Hepatocyte (in vitro differentiated cells): ENCODE results near the gene RARA.

Experiments
- EZH2 ChIP-seq: fragments of 200-600 bp; sonication (generic); IDR thresholded peaks from 2 replicates; pipeline ENCODE4 v1.6.1; 2016; ENCODE audit warnings: antibody characterized with exemption, mild to moderate bottlenecking, borderline replicate concordance
- EZH2phosphoT487 ChIP-seq: fragments of 200-600 bp; sonication (generic); IDR thresholded peaks from one replicate; pipeline ENCODE4 v1.6.1; 2018; ENCODE audit warnings: antibody characterized with exemption, mild to moderate bottlenecking, low read depth, moderate library complexity; ENCODE audit not compliant: unreplicated experiment, severe bottlenecking
- TF ChIP-seq, protein P1 (sequence below): fragments of 200-600 bp; sonication (generic); IDR thresholded peaks from 2 replicates; pipeline ENCODE4 v1.5.1; 2016; ENCODE audit warnings: antibody characterized with exemption, mild to moderate bottlenecking; ENCODE audit not compliant: poor library complexity

DNA sequence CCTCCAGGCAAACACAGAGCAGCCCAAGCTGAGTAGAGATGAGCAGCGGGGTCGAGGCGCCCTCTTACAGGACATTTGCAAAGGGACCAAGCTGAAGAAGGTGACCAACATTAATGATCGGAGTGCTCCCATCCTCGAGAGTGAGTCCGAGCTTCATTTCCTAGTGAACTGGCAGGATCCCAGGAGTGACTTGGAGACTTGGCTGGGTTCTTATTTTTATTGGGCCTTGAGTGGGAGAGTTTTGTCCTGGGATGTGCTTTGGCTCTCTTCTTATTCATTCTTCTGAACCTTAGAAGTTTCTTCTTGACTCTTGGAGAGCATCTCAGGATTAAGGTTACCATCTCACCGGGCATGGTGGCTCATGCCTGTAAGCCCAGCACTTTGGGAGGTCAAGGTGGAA lies 48.5 kb upstream of the RARA start:
- TF ChIP-seq, protein P1, sequence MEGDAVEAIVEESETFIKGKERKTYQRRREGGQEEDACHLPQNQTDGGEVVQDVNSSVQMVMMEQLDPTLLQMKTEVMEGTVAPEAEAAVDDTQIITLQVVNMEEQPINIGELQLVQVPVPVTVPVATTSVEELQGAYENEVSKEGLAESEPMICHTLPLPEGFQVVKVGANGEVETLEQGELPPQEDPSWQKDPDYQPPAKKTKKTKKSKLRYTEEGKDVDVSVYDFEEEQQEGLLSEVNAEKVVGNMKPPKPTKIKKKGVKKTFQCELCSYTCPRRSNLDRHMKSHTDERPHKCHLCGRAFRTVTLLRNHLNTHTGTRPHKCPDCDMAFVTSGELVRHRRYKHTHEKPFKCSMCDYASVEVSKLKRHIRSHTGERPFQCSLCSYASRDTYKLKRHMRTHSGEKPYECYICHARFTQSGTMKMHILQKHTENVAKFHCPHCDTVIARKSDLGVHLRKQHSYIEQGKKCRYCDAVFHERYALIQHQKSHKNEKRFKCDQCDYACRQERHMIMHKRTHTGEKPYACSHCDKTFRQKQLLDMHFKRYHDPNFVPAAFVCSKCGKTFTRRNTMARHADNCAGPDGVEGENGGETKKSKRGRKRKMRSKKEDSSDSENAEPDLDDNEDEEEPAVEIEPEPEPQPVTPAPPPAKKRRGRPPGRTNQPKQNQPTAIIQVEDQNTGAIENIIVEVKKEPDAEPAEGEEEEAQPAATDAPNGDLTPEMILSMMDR: no peak
- no peak for TF ChIP-seq EZH2phosphoT487
- TF ChIP-seq EZH2: no peak
